Body of pancreas (tissue), 4 donors: ENCODE results near the gene PCSK1.

Experiments used
- CTCF ChIP-seq, 7 experiments: fragments of 450-650 bp in 4 of 7; fragments of 200-600 bp in 3 of 7; sonication (generic) in 3 of 7; IDR thresholded peaks; one replicate each; pipeline ENCODE4 v1.5.1; 2016 to 2019; ENCODE audit warnings: antibody characterized with exemption in 7 of 7
- POLR2A ChIP-seq, 3 donors: fragments of 450-650 bp; IDR thresholded peaks; one replicate each; pipeline ENCODE4 v1.6.1; 2016; ENCODE audit warnings: antibody characterized with exemption in 3 of 3, mild to moderate bottlenecking in 2 of 3

GRCh38 chr5:96425443-96425842 lies 7.6 kb downstream of the PCSK1 start:
- TF ChIP-seq CTCF (IDR thresholded peaks at IDR 0.05) (no peak), POLR2A (IDR thresholded peaks at IDR 0.05) (no peak)
